ENCODE results near the gene CPVL. TPM values are rescaled to one million over a fixed set of nuclear protein-coding genes. Genes with fewer than 3 reads are reported as not detected.

Gene CPVL
- polyA plus RNA-seq, 3 donors, result 2.6 to 13.4 (median 11.5) TPM

DNA sequence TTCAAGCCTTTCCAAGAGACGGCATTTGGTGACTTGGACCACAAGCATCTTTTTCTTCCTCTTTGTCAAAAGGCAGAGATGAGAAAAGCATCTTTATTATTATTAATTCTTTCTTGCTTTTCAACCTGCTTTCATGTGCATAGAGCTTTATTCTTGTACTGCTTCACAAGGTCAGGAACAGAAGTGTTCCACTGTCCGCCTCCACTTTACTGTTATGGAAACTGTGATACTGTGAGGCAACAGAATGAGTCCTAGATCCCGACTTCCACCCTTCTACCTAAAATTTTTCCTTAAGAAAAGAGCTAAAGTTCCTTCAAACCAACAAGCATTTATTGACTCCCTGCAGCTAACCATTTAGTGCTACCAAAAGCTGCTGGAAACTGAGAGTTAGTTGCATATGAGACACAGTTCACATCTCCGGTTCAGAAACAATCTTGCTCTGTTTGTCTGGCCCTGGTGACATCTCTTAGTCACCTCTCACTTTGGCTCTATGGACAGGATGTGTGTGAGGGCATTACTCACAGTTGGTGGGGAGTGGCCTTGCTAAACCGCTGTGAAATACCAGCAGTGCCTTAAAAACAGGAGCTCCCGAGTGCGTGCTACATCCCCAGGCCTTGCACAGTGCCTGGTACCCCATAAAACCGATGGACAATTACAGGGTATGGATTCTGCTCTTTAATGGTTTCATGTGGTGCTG, 111.1 kb downstream of the CPVL start:
- H3K27ac ChIP-seq (ENCODE audit: low read depth, low read length), result no peak overlapping the region
- 81 to 87% (median 83%) methylated on average over 8 of the region's 8 CpGs for WGBS, 3 donors

DNA sequence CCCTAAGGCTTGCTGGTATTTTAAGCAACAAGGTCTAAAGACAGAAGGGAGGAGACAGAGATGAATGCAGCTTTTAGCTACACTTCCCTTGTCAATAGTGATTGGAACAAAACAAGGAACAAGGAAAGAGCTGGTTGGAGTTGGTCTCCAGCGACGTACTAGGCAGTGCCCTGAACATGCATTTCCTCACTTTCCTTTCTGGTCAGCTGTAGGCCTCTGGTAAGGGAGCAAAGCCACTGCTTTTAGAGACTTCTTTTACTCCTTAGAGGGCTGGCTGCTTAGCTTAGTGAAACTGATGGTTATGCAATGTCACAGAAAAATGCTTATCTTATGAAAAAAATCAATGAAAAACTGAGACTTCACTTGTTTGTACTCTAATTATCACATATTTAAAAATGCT, 112.8 kb downstream of the CPVL start:
- H3K27ac ChIP-seq (ENCODE audit: low read depth, low read length), result no peak overlapping the region
- 37 to 61% (median 49%) methylated on average over 2 of the region's 2 CpGs for WGBS, 3 donors

DNA sequence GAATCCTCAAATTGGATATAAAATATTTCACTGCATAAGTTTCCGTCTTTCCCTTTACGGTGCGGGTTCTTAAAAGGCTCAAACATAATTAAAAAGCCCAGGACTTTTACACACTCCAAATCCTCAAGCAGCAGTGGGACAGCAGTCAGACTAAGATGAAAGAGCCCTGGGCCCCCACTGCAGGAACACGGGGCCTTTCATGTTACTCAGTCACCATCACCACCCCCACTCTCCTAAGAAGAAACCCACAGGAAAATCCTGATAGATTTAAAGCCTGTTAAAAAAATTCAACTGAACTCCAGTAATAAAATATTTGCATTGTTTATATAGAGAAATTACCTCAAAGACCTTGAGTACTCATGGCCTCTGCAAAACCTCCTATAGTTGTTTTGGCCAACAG, 114.2 kb downstream of the CPVL start:
- 86 to 90% (median 87%) methylated on average over 4 of the region's 4 CpGs for WGBS, 3 donors

DNA sequence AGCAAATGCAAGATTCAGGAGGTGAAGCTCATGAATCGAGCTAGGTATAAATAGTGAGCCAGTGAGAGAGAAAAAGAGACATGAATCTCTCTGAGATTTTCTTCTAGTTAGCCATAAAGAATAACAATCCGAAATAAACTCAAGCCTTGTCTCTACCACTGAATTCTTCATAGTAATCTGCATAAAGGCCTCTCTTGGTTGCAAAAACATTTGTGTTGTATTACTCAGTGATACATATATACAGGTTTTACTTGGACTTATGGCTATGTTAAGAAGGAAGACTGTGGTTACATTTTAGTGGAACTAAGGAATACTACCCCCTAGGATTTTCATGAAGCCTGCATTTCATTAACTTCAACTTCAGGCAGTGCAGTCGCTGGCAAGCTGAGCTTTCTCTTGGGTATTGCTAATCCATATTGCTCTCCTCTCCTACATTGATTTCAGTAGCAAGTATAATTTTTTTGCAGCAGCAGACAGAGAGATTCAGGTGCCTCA, 115.5 kb downstream of the CPVL start:
- H3K27ac ChIP-seq (ENCODE audit: low read depth, low read length), result no peak overlapping the region
- 85 to 94% (median 93%) methylated on average over 3 of the region's 3 CpGs for WGBS, 3 donors

More for the DNA sequence above, 114.2 kb downstream of the CPVL start:
- no peak overlapping the region for H3K27ac ChIP-seq (ENCODE audit: low read depth, low read length)

DNA sequence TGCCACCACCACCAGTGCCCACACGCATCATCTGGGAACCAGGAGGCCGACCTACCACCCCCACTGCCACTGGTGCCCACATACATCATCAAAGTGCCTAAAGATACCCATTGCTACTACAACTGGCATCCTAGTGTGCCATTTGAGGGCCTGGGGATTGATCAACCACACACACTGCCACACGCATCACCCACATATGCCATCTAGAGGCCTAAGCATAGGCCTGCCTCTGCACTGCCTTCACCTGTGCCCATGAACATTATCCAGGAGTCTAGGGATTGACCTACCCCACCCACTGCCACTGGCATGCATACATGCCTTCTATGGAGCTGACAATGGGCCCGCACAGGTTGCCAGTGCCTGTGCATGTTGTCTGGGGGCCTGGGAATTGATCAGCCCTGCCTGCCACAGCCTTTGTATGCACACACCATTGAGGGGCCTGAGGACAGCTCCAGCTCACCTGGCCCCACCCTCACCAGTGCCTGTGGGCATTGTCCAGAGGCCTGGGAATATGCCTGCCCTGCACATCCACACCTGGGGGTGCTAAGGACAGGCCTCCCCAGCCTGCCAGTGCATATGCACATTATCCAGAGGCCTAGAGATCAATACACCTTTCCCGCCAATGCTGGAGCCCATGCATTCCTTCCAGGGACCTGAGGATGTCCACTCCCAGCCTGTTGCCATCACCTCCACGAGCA, 123.9 kb downstream of the CPVL start:
- no peak overlapping the region for H3K27ac ChIP-seq (ENCODE audit: low read depth, low read length)
- WGBS, 3 donors, result 88 to 95% (median 94%) methylated on average over 6 of the region's 6 CpGs

DNA sequence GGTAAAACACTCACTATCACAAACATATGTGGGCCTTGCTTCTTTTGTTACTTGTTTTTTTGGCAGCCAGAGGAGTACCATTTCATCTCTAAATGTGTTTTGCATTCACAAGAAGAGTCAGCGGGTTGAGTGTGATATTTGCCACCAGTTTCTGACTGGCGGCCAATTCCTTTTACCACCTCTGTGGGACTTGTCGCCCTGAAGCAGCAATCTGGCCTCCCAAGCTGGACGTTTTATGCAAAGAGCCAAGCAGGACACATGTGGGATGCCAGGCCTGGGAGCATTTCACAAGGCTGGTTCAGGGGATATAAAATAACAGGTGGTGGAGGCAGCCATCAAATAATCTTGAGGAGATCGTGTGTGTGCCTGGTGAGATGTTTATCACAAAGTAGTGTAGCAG, 126.4 kb downstream of the CPVL start:
- 90 to 92% (median 92%) methylated on average over 5 of the region's 5 CpGs for WGBS, 3 donors
- H3K27ac ChIP-seq (ENCODE audit: low read depth, low read length), result no peak overlapping the region

DNA sequence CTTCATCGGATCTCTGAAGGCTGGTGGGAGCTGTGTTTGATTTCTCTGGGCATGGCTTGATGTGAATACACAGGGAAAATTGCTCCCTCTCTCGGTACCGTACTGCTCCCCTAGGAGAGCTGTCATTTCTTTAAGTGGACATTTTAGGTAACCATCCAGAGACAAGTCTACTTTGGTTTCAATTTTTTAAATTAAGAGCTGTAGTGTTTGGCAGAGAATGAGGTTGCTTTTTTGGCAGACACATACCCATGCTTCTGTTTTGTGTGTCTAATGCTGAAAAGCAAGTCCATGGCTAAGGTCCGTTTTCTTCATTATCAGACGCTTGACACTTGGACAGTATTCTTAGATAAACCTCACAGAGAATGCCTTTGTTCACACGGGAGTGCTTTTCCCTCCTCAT, 127.0 kb downstream of the CPVL start:
- H3K27ac ChIP-seq (ENCODE audit: low read depth, low read length), result no peak overlapping the region
- WGBS, 3 donors, result 56 to 59% (median 58%) methylated on average over 6 of the region's 6 CpGs

DNA sequence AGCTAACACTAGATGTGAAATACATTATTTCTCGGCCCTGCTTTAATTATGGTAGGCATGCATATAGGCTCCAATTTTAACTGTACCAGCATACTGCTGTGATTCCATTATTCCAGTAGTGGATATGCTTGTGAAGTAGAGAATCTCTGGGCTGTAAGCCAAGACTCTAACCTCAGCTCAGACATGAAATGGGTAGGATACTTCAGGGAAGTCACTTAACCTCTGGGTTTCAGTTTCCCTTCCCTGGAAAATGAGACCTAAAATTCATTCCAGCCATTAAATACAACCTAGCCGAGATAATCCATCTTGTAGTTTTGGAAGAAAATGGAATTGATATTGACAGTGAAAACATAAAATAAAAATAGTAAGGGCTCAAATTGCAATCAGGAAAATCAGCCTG, 128.6 kb downstream of the CPVL start:
- WGBS, 3 donors, result 72 to 88% (median 81%) methylated on average over 2 of the region's 2 CpGs
- no peak overlapping the region for H3K27ac ChIP-seq (ENCODE audit: low read depth, low read length)

DNA sequence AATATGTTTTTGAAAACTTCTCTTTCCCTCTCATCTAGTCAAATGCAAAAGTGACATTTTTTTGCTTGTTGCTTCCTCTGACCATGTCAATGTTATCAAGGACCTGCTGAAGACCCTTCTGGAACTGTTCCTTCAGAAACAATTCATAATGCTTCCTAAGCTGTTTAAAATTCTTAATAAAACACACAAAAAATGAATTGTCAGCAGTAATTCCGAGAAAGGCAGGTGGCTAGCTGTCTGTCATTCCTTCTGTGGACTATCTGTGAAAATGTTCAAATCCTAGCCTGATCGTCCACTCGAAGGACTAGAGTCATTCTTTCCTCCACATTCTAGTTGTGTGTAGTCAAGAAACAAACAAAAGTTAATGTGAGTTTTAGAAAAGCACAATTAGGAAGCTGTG, 131.6 kb downstream of the CPVL start:
- WGBS, 3 donors, result 86 to 97% (median 94%) methylated on average over 3 of the region's 3 CpGs
- H3K27ac ChIP-seq (ENCODE audit: low read depth, low read length), result no peak overlapping the region

DNA sequence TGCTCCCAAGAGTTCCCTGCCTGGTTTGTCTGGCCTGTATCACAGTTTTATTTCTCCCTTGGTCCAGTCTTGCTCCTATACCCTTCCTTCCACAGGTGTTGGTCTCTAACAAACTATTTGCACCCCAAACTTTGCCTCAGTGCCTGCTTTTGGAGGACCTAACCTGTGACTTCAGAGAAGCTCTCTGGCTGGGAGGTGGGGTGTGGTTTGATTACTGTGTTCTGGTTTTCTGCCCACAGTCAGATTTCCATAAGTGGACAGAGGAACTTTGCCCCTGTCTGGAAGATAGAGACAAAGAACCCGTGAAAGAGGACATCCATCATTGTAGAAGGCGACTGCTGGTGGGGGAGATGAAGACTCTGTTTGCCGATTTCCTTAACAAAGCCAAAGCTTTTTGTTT, 132.4 kb downstream of the CPVL start:
- 76 to 83% (median 81%) methylated on average over 3 of the region's 3 CpGs for WGBS, 3 donors
- no peak overlapping the region for H3K27ac ChIP-seq (ENCODE audit: low read depth, low read length)

DNA sequence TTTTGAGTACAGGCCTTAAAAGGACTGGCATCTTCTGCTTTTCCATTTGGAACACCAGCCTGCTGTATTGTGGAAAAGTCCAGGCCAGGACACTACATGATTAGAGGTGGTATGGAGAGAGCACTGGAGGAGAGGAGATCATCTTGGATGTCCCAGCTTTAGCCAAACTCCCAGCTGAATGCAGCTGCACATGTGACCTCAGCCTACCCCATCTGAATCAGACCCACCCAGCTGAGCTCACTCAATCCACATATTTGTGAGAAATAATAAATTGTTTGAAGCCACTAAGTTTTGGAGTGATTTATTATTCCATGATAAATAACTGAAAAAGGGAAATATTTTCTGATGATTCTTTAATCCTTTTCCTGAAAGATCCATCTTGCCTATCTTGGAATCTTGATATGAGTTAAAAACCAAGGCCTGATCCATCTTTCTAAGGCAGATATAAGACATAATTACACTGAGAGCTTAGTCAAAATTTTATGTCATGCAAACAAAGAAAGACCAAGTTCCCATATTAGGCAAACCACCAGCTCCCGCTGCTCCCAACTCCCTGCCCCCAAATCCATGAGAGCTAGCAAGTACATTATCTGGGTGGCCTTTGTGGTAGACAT, 133.1 kb downstream of the CPVL start:
- no peak overlapping the region for H3K27ac ChIP-seq (ENCODE audit: low read depth, low read length)
- 82 to 100% (median 85%) methylated on average over 1 of the region's 1 CpG for WGBS, 3 donors

DNA sequence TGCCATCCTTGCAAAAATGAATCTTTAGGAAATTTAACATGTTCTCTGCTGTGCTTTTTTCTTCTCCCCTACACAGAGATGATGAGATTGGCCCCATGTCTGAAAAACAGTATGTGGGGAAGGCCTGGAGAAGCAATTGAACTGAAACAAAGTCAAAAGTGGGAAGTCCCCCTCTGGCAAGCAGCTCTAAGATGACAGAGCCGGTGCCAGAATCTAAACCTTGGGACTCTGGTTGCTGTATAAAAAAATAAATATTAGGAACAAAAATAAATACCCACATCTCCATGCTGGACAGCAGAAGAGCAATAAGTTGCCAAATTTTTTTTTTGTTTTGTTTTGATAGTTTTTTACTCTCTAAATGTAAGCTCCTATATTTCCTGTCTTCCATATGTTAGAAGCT, 136.4 kb downstream of the CPVL start:
- H3K27ac ChIP-seq (ENCODE audit: low read depth, low read length), result no peak overlapping the region
- 40 to 70% (median 50%) methylated on average over 1 of the region's 1 CpG for WGBS, 3 donors

DNA sequence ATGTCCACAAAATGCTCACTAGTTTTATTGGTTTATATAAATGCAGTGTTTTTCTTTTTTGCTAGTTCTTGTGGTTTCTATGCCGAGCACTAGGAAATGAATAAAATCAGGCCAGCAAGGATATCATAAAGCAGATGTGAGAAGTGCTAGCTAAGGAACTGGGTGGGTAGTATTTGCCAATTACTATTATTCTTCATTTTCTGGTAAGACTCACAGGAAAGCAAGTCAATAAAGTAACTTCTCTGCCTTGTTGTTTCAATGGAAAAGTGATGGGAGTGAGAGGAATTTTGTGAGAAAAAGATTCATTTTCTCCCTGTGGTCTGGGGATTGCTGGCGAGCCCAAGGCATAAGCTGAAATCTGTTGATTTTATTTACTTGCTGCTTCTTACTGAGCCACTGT, 137.7 kb downstream of the CPVL start:
- 60 to 80% (median 68%) methylated on average over 2 of the region's 2 CpGs for whole genome bisulfite sequencing, 3 donors

DNA sequence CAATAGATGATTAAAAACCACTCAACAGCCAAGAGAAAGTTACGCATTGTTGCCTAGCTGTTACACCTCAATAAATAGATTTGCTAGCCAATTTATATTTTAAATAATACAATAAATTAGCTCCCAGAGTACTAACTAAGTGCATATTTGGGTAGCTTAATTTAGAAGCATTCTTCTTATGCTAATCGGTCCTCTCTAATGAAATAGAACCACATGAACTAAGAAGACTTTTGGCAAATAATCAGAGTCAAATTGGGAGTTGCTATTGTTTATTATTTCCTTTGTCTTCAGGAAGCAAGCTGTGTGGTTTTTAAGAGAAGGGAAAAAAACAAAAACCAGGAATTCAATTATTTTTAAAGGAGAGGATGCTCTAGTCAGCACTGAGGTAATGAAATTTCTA, 139.2 kb downstream of the CPVL start:
- H3K27ac ChIP-seq (ENCODE audit: low read depth, low read length), result no peak overlapping the region
- 70 to 90% (median 74%) methylated on average over 2 of the region's 2 CpGs for WGBS, 3 donors

More for the DNA sequence above, 137.7 kb downstream of the CPVL start:
- no peak overlapping the region for H3K27ac ChIP-seq (ENCODE audit: low read depth, low read length)

DNA sequence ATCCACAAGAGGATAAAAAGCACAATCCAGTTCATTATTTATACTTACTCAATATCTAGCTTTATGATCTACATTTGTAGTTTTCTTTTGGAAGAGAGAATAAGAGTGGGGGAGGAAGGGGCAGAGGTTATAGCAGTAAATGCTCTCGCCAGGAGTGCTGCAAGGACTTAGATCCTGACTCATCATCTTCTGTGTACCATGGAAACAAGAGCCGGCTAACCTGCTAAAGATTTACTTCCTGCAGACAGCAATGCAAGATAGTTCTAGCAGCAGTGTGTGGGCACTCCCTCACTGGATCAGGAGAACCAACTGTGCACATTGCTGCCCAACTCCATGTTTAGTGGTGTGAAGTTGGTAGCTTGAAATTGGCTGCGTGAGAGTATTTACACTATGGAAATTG, 140.5 kb downstream of the CPVL start:
- whole genome bisulfite sequencing, 3 donors, result 56 to 69% (median 59%) methylated on average over 3 of the region's 3 CpGs

DNA sequence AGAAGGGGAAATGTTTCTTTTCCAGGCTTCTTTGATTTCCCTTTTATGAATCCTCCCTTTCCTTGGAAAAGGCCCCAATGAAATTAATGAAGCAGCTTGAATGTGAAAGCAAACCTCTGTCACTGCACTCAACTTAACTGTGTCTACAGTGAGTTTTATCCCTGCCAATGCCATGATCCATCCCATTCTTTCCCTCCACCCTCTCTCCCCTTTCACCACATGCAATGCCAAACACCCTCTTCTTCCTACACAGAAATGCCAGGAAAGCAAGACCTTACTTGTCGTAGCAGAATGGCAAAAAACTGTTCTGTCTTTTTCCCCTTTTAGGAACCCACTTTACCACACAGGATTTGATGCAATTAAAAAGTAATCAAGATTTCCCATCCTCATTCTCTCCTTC, 140.9 kb downstream of the CPVL start:
- WGBS, 3 donors, result 25 to 84% (median 37%) methylated on average over 1 of the region's 1 CpG
- H3K27ac ChIP-seq (ENCODE audit: low read depth, low read length), result no peak overlapping the region

More for the DNA sequence above, 140.5 kb downstream of the CPVL start:
- H3K27ac ChIP-seq (ENCODE audit: low read depth, low read length), result no peak overlapping the region

DNA sequence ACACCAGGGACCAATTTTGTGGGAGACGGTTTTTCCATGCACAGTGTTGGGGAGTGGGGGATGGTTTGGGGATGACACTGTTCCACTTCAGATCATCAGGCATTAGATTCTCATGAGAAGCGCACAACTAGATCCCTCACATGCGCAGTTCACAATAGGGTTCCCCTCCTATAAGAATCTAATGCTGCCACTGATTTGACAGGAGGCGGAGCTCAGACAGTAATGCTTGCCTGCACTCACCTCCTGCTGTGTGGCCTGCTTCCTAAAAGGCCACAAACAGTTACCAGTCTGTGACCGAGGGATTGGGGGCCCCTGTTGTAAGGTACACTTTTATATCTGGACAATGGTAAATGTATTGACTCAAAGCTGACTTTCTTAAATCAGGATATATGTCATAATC, 142.6 kb downstream of the CPVL start:
- 95 to 97% (median 97%) methylated on average over 5 of the region's 5 CpGs for WGBS, 3 donors
- H3K27ac ChIP-seq (ENCODE audit: low read depth, low read length), result no peak overlapping the region

DNA sequence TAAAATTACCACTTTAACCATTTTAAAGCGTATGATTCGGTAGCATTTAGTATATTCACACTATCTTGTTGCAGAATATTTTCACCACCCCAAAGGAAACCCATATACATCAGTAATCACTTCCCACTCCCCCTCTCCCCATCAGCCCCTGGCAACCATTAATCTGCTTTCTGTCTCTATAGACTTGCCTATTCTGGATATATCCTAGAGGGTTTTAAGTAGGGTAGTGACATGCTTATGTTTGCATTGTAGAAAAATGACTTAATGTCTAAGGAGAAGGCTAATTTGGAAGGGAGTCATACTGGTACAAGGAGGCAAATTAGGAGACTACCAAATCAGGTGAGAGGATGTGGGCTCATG, 145.6 kb downstream of the CPVL start:
- no peak overlapping the region for H3K27ac ChIP-seq (ENCODE audit: low read depth, low read length)
- 92 to 100% (median 98%) methylated on average over 2 of the region's 2 CpGs for WGBS, 3 donors

DNA sequence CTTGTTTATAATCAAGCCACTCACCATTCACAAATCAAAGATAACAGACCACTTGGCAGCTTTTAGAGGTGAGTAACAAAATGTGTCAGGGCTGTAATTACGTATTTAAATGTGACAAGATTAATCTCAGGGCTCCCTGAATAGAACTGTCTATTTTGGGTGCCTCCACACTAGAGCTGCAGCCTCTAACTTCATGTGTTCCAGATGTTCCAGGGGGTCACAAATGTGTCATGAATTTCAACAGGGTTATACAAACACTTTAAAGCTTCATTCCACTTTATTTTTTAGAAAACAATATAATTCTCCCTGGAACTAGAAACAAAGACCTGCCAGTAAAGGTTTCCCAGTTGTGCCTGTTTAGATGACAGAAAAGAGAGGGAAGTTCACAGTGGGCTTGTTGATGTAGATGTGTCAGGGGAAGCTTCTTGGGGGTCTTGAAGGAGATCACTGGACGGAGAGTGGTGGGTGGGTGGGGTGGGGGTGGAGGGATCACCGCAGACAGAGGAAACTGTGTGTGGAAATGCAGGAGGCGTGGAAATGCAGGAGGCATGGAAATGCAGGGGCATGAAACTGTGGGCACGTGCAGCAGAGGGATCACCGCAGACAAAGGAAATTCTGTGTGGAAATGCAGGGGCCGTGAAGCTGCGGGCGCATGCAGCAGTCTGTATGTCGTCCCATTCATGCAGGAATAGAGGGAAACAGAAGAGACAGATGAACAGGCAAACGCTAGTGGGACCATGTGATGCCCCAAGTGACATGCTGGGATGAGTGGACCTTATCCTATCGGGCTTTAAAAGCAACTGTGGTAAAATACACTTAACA, 146.2 kb downstream of the CPVL start:
- WGBS, 3 donors, result 87 to 90% (median 89%) methylated on average over 12 of the region's 12 CpGs
- no peak overlapping the region for H3K27ac ChIP-seq (ENCODE audit: low read depth, low read length)
